Caco-2 (cell line): ENCODE data around the gene SRP72. TPM values are rescaled to one million over a fixed set of nuclear protein-coding genes. Genes with fewer than 3 reads are reported as not detected.

Source experiments
- BruUV-seq: library from RNA; stranded (reverse); fragments of 400-500 nt; replicated peaks from 2 replicates; lab custom pipeline; 2021; lab: Mats Ljungman, UMichigan
- CTCF ChIA-PET: fragments of 300-600 bp; sonication (Branson Sonifier 250); formaldehyde crosslinking; loops from one replicate; lab custom pipeline; 2022; ENCODE audit warnings: antibody characterized with exemption; lab: Charles Lee
- POLR2A ChIA-PET: fragments of 300-600 bp; sonication (Branson Sonifier 250); formaldehyde crosslinking; loops from one replicate; lab custom pipeline; 2022; ENCODE audit warnings: antibody characterized with exemption; lab: Charles Lee
- DNase-seq, 2 experiments: peaks; one replicate each; pipeline versions ENCODE4 v3.0.0 to v3.0.0-alpha.2; 2020 to 2022
- H3K27me3 ChIP-seq: replicated peaks from 2 replicates; pipeline ENCODE4 v1.6.0; 2011; ENCODE audit warnings: low read length; ENCODE audit not compliant: control insufficient read depth, insufficient read depth
- H3K36me3 ChIP-seq: 2 replicates; pipeline ENCODE4 v1.5.1; 2011; ENCODE audit warnings: low read length; ENCODE audit not compliant: control insufficient read depth, insufficient read depth
- H3K4me1 ChIP-seq: fragments of 250-450 bp; sonication (Bioruptor Pico); 2 replicates; pipeline ENCODE4 v1.5.1; 2020; ENCODE audit warnings: mild to moderate bottlenecking
- H3K4me3 ChIP-seq: 2 replicates; pipeline ENCODE4 v1.5.1; 2011; ENCODE audit warnings: low read depth, mild to moderate bottlenecking, control low read depth, low read length
- H3K9me3 ChIP-seq: fragments of 250-450 bp; sonication (Bioruptor Pico); 2 replicates; pipeline ENCODE4 v1.5.1; 2020; ENCODE audit warnings: mild to moderate bottlenecking, moderate library complexity
- H3K27ac Mint-ChIP-seq: one replicate; pipeline ENCODE4 v1.8.0; 2022; ENCODE audit warnings: mixed read lengths; ENCODE audit not compliant: unreplicated experiment
- H3K27me3 Mint-ChIP-seq: one replicate; pipeline ENCODE4 v1.8.0; 2022; ENCODE audit warnings: mixed read lengths; ENCODE audit not compliant: insufficient read depth, unreplicated experiment
- H3K36me3 Mint-ChIP-seq: one replicate; pipeline ENCODE4 v1.8.0; 2022; ENCODE audit warnings: mild to moderate bottlenecking, mixed read lengths; ENCODE audit not compliant: insufficient read depth, unreplicated experiment
- H3K4me1 Mint-ChIP-seq: one replicate; pipeline ENCODE4 v1.8.0; 2022; ENCODE audit warnings: low read depth, mixed read lengths; ENCODE audit not compliant: unreplicated experiment
- H3K4me3 Mint-ChIP-seq: one replicate; pipeline ENCODE4 v1.8.0; 2022; ENCODE audit warnings: mild to moderate bottlenecking, moderate library complexity, mixed read lengths; ENCODE audit not compliant: unreplicated experiment
- H3K9me3 Mint-ChIP-seq: one replicate; pipeline ENCODE4 v1.8.0; 2022; ENCODE audit warnings: mixed read lengths; ENCODE audit not compliant: unreplicated experiment
- intact Hi-C: fragments of 100-400 bp; cut with micrococcal nuclease; formaldehyde crosslinking; loops from one replicate; pipeline ENCODE4 v1.10.0; 2022; ENCODE audit not compliant: unreplicated experiment
- total RNA-seq: library from RNA; stranded (reverse); gene quantifications from 2 replicates; pipeline ENCODE4 v1.2.3, GENCODE V29; 2022
- TF ChIP-seq, protein P1 (sequence below), 2 experiments: fragments of 200-600 bp in 1 of 2; IDR thresholded peaks; 1 replicate in 1 of 2; 2 replicates in 1 of 2; pipeline versions ENCODE4 v1.5.1 to v1.8.0; 2011 to 2022; ENCODE audit warnings: antibody characterized with exemption in 1 of 2, control low read depth in 1 of 2, inconsistent platforms in 1 of 2, low read depth in 1 of 2, low read length in 1 of 2, mild to moderate bottlenecking in 1 of 2, moderate library complexity in 1 of 2; ENCODE audit not compliant: insufficient read depth in 1 of 2, severe bottlenecking in 1 of 2, unreplicated experiment in 1 of 2

Gene SRP72
- total RNA-seq, 1 experiment from 2014 or later, result 116 TPM

DNA sequence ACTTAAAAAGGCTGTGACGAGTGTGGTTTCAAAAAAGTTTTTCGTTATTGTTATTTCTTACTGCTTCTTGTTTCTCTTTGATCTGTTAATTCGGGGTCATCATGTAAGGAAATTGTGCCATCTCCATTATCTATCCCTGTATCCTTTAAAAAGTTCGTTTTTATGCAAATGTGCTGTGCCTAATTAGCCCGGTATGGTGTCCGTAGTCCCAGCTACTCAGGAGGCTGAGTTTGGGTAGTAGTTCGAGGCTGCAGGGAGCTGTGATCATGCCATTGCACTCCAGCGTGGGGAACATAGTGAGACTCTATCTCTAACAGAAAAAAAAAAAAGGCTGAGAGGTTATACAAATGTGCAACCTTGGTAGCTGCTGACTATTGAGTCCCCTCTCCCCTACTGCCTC, 83.2 kb downstream of the SRP72 start:
- H3K4me1 Mint-ChIP-seq, result no peaks in the 10 kb centered on the region
- Histone ChIP-seq H3K4me3 (no peak overlapping the region), H3K9me3 (no peaks in the 10 kb centered on the region), H3K4me1 (no peaks in the 10 kb centered on the region), H3K36me3 (no peaks in the 10 kb centered on the region), H3K27me3 (no peaks in the 10 kb centered on the region)
- CTCF ChIA-PET, result no interaction called here
- intact Hi-C loops, result no loop called here
- H3K9me3 Mint-ChIP-seq, result no peaks in the 10 kb centered on the region
- TF ChIP-seq, protein P1, sequence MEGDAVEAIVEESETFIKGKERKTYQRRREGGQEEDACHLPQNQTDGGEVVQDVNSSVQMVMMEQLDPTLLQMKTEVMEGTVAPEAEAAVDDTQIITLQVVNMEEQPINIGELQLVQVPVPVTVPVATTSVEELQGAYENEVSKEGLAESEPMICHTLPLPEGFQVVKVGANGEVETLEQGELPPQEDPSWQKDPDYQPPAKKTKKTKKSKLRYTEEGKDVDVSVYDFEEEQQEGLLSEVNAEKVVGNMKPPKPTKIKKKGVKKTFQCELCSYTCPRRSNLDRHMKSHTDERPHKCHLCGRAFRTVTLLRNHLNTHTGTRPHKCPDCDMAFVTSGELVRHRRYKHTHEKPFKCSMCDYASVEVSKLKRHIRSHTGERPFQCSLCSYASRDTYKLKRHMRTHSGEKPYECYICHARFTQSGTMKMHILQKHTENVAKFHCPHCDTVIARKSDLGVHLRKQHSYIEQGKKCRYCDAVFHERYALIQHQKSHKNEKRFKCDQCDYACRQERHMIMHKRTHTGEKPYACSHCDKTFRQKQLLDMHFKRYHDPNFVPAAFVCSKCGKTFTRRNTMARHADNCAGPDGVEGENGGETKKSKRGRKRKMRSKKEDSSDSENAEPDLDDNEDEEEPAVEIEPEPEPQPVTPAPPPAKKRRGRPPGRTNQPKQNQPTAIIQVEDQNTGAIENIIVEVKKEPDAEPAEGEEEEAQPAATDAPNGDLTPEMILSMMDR (IDR thresholded peaks at IDR 0.05; ENCODE audit: insufficient read depth in 1 of 2, low read depth in 1 of 2, low read length in 1 of 2, severe bottlenecking in 1 of 2, unreplicated experiment in 1 of 2), result no peak
- POLR2A ChIA-PET, result no interaction called here
- peaks cover 14% of the 10 kb centered on the region for H3K27me3 Mint-ChIP-seq
- DNase-seq, result no peak
- H3K36me3 Mint-ChIP-seq, result no peaks in the 10 kb centered on the region
- no TSS peak for BruUV-seq
- H3K27ac Mint-ChIP-seq, result no peak overlapping the region
- no peak overlapping the region for H3K4me3 Mint-ChIP-seq

DNA sequence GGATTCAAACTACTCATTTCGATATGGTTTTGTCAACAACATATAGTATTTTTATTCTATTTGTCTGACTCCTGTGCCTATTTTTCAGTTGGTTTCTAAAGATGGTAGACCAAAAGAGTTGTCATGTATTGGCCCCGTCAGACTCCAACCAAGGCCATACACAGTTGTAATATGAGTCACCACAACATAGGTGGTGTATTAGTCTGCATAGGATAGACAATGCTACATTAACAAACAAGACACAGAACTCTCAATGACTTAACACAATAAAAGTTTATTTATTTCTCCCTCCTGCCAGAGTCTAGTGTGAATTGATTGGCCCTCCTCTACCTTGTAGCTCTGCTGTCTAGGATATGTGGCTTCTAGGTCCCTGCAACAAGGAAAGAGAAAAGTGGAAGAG, 84.1 kb downstream of the SRP72 start:
- H3K4me3 Mint-ChIP-seq, result no peak overlapping the region
- no peaks in the 10 kb centered on the region for H3K4me1 Mint-ChIP-seq
- ChIA-PET POLR2A (no interaction called here), CTCF (no interaction called here)
- no peaks in the 10 kb centered on the region for H3K4me1 ChIP-seq
- no peak for DNase-seq
- TF ChIP-seq, protein P1 (IDR thresholded peaks at IDR 0.05; ENCODE audit: insufficient read depth in 1 of 2, low read depth in 1 of 2, low read length in 1 of 2, severe bottlenecking in 1 of 2, unreplicated experiment in 1 of 2), result no peak
- no peak overlapping the region for H3K27ac Mint-ChIP-seq
- H3K36me3 ChIP-seq, result no peaks in the 10 kb centered on the region
- H3K9me3 Mint-ChIP-seq, result no peaks in the 10 kb centered on the region
- H3K27me3 ChIP-seq, result no peaks in the 10 kb centered on the region
- H3K4me3 ChIP-seq, result no peak overlapping the region
- intact Hi-C loops, result no loop called here
- H3K36me3 Mint-ChIP-seq, result no peaks in the 10 kb centered on the region
- BruUV-seq, result no TSS peak
- H3K27me3 Mint-ChIP-seq, result peaks cover 14% of the 10 kb centered on the region
- H3K9me3 ChIP-seq, result no peaks in the 10 kb centered on the region

DNA sequence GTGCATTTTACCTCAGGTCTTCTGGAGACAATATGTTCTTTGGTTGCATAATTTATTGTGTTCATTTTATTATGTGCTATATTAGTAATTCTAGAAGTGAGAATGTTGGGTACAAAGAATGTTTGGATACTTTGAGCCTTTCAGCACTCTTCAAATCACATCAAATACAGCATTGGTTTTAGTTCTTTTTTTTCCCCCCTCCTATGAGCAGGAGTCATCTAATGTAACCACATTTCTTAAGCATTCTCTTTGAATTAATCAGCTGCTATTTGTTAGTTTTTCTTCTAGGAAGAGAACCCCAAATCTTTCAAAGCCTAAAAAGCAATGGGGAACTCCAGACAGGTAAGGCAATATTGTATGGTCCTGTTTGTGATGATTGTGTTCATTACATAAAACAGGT, 84.9 kb downstream of the SRP72 start:
- no peaks in the 10 kb centered on the region for H3K4me1 ChIP-seq
- POLR2A ChIA-PET, result no interaction called here
- no peaks in the 10 kb centered on the region for H3K9me3 ChIP-seq
- no peak overlapping the region for H3K4me3 ChIP-seq
- Mint-ChIP-seq H3K27ac (no peak overlapping the region), H3K4me1 (no peaks in the 10 kb centered on the region), H3K27me3 (peaks cover 14% of the 10 kb centered on the region), H3K36me3 (no peaks in the 10 kb centered on the region), H3K4me3 (no peak overlapping the region), H3K9me3 (no peaks in the 10 kb centered on the region)
- H3K27me3 ChIP-seq, result no peaks in the 10 kb centered on the region
- CTCF ChIA-PET, result no interaction called here
- H3K36me3 ChIP-seq, result no peaks in the 10 kb centered on the region
- intact Hi-C loops, result no loop called here
- BruUV-seq, result no TSS peak
- no peak for DNase-seq
- TF ChIP-seq, protein P1 (IDR thresholded peaks at IDR 0.05; ENCODE audit: insufficient read depth in 1 of 2, low read depth in 1 of 2, low read length in 1 of 2, severe bottlenecking in 1 of 2, unreplicated experiment in 1 of 2), result no peak

Other genes with a start within 250 kb of the SRP72 start
- 12.8 and 13.7 TPM in 2 replicates for gene AASDH, start 80.1 kb upstream of the SRP72 start, total RNA-seq
- gene PPAT, start 32.0 kb upstream of the SRP72 start, total RNA-seq, result 55.6 and 60.7 TPM in 2 replicates
- 237 and 239 TPM in 2 replicates for gene PAICS, start 31.4 kb upstream of the SRP72 start, total RNA-seq
- gene ARL9, start 38.2 kb downstream of the SRP72 start, total RNA-seq, result 0.26 and 0.36 TPM in 2 replicates
- gene HOPX, start 213.7 kb downstream of the SRP72 start, total RNA-seq, result 0.21 TPM in 1 of 2 replicates, not detected in the other